OCI-LY3 (cell line): ENCODE measurements around the gene MRPL39.

Experiments
- H2AFZ ChIP-seq: fragments of 200-600, 300-600 bp; shearing (Covaris generic); 2 replicates; pipeline ENCODE4 v1.6.0; 2014; ENCODE audit warnings: antibody characterized with exemption, low read depth, low read length
- H3K27ac ChIP-seq: fragments of 200-600, 300-600 bp; sonication (generic); 2 replicates; pipeline ENCODE4 v1.5.1; 2014; ENCODE audit warnings: mild to moderate bottlenecking, low read length, moderate library complexity, mixed read lengths
- H3K27me3 ChIP-seq: fragments of 200-600, 300-600 bp; sonication (generic); 2 replicates; pipeline ENCODE4 v1.6.1; 2014; ENCODE audit warnings: low read depth, low read length, mixed read lengths
- H3K36me3 ChIP-seq: fragments of 200-600, 300-600 bp; sonication (generic); replicated peaks from 2 replicates; pipeline ENCODE3; 2014; ENCODE audit warnings: low read depth, low read length, mixed read lengths
- H3K4me1 ChIP-seq: fragments of 300-600, 200-600 bp; sonication (generic); 2 replicates; pipeline ENCODE4 v1.6.1; 2014; ENCODE audit warnings: low read length, mixed read lengths
- H3K4me2 ChIP-seq: fragments of 200-600, 300-600 bp; sonication (generic); 2 replicates; pipeline ENCODE4 v1.6.1; 2014; ENCODE audit warnings: low read length, mixed read lengths
- H3K4me3 ChIP-seq: fragments of 300-600, 200-600 bp; sonication (generic); 2 replicates; pipeline ENCODE4 v1.5.1; 2014; ENCODE audit warnings: antibody characterized with exemption, mild to moderate bottlenecking, low read length, moderate library complexity
- H3K79me2 ChIP-seq: fragments of 300-600, 200-600 bp; shearing (Covaris generic); 2 replicates; pipeline ENCODE4 v1.6.1; 2014; ENCODE audit warnings: mild to moderate bottlenecking, low read length, mixed read lengths
- H3K9ac ChIP-seq: fragments of 300-600, 200-600 bp; shearing (Covaris generic); 2 replicates; pipeline ENCODE4 v1.6.0; 2014; ENCODE audit warnings: mild to moderate bottlenecking, low read length, moderate library complexity
- H3K9me3 ChIP-seq: fragments of 200-600, 300-600 bp; shearing (Covaris generic); 2 replicates; pipeline ENCODE4 v1.6.1; 2014; ENCODE audit warnings: low read length, mixed read lengths; ENCODE audit not compliant: insufficient read depth
- H4K20me1 ChIP-seq: fragments of 200-600, 300-600 bp; sonication (generic); 2 replicates; pipeline ENCODE4 v1.6.1; 2016; ENCODE audit warnings: low read length, mixed read lengths; ENCODE audit not compliant: insufficient read depth
- CTCF ChIP-seq: fragments of 200-600, 300-600 bp; sonication (generic); IDR thresholded peaks from 2 replicates; pipeline ENCODE4 v1.5.1; 2014; ENCODE audit warnings: antibody characterized with exemption, low read length, low read depth
- EZH2phosphoT487 ChIP-seq: fragments of 200-600 bp; shearing (Covaris generic); IDR thresholded peaks from 2 replicates; pipeline ENCODE4 v1.6.1; 2018; ENCODE audit warnings: antibody characterized with exemption, mixed run types, low read depth

MRPL39 gene

GRCh38 chr21:25536752-25537151 lies 70.5 kb downstream of the MRPL39 start:
- Histone ChIP-seq H2AFZ (no peak overlapping the region), H3K79me2 (no peaks in the 10 kb centered on the region), H3K4me2 (no peak overlapping the region), H3K36me3 (peaks cover 8% of the 10 kb centered on the region), H3K9ac (no peak overlapping the region), H3K4me3 (no peak overlapping the region), H4K20me1 (no peaks in the 10 kb centered on the region), H3K27ac (no peak overlapping the region), H3K27me3 (no peaks in the 10 kb centered on the region), H3K9me3 (peaks cover 14% of the 10 kb centered on the region), H3K4me1 (no peaks in the 10 kb centered on the region)
- TF ChIP-seq EZH2phosphoT487 (no peak), CTCF (no peak)

- H3K4me3 ChIP-seq: no peak overlapping the region
- H3K36me3 ChIP-seq: peaks cover 8% of the 10 kb centered on the region
- H2AFZ ChIP-seq: no peak overlapping the region
- H3K4me1 ChIP-seq: no peaks in the 10 kb centered on the region
- no peaks in the 10 kb centered on the region for H3K27me3 ChIP-seq
- no peaks in the 10 kb centered on the region for H4K20me1 ChIP-seq
- no peaks in the 10 kb centered on the region for H3K79me2 ChIP-seq
- TF ChIP-seq EZH2phosphoT487 (no peak), CTCF (no peak)
- no peak overlapping the region for H3K27ac ChIP-seq
- no peak overlapping the region for H3K9ac ChIP-seq
- no peak overlapping the region for H3K4me2 ChIP-seq
- peaks cover 14% of the 10 kb centered on the region for H3K9me3 ChIP-seq
Observed at GRCh38 chr21:25535849-25536248, 71.4 kb downstream of the MRPL39 start.
